Superior temporal gyrus (tissue), 1 donor: ENCODE data around the gene CRBN.

Source experiments
- DNase-seq: peaks from one replicate; pipeline ENCODE4 v3.0.0-alpha.2; 2016; ENCODE audit errors: extremely low spot score

Gene CRBN

GRCh38 chr3:3170998-3171397 is 8.5 kb downstream of the CRBN start:
- DNase-seq, result peak; percentile 73

GRCh38 chr3:3165650-3166049 is 13.8 kb downstream of the CRBN start:
- DNase-seq, result no peak

GRCh38 chr3:3165241-3165640 is 14.2 kb downstream of the CRBN start:
- no peak for DNase-seq

GRCh38 chr3:3160826-3161225 is 18.7 kb downstream of the CRBN start:
- no peak for DNase-seq

GRCh38 chr3:3157484-3157883 is 22.0 kb downstream of the CRBN start:
- no peak for DNase-seq

GRCh38 chr3:3154879-3155610 is 24.4 kb downstream of the CRBN start:
- DNase-seq, result no peak

- DNase-seq, result no peak
These were observed 28.0 kb downstream of the CRBN start for GRCh38 chr3:3151513-3151912.

- DNase-seq, result no peak
These were observed 29.9 kb downstream of the CRBN start for GRCh38 chr3:3149560-3149959.

- DNase-seq, result no peak
These were observed 33.7 kb downstream of the CRBN start for GRCh38 chr3:3145831-3146230.

GRCh38 chr3:3141939-3142338 is 37.6 kb downstream of the CRBN start:
- no peak for DNase-seq

- no peak for DNase-seq
These were observed 42.0 kb downstream of the CRBN start for GRCh38 chr3:3137526-3137925.

GRCh38 chr3:3134750-3135448 is 44.6 kb downstream of the CRBN start:
- DNase-seq, result peak; percentile 62

- no peak for DNase-seq
These were observed 46.0 kb downstream of the CRBN start for GRCh38 chr3:3133500-3133899.

GRCh38 chr3:3129579-3129978 is 49.9 kb downstream of the CRBN start:
- no peak for DNase-seq

GRCh38 chr3:3127432-3128010 is 52.0 kb downstream of the CRBN start:
- DNase-seq, result no peak

- peak; percentile 92 for DNase-seq
These were observed 52.7 kb downstream of the CRBN start, which contains the start of gene TRNT1 for GRCh38 chr3:3126477-3127431. Gene TRNT1, plus strand, starts transcription at chr3:3126940. Its CDS starts 2,101 bp downstream, at chr3:3129041.

- DNase-seq, result no peak
These were observed 53.5 kb downstream of the CRBN start for GRCh38 chr3:3125977-3126376.

GRCh38 chr3:3119393-3119851 is 60.1 kb downstream of the CRBN start:
- DNase-seq, result no peak

GRCh38 chr3:3117651-3118050 is 61.8 kb downstream of the CRBN start:
- DNase-seq, result no peak

- no peak for DNase-seq
These were observed 66.3 kb downstream of the CRBN start for GRCh38 chr3:3113042-3113709.

- DNase-seq, result no peak
These were observed 68.6 kb downstream of the CRBN start for GRCh38 chr3:3110749-3111361.
